GM19468 (cell line): ENCODE data around the gene RALGPS1.

Experiments used
- ATAC-seq: cut with Tn5 transposase; IDR thresholded peaks from one replicate; pipeline ENCODE4 v1.9.1; 2021; ENCODE audit warnings: mild to moderate bottlenecking, moderate library complexity, moderate number of reproducible peaks; ENCODE audit not compliant: unreplicated experiment; ENCODE audit errors: extremely low read depth

Gene RALGPS1

DNA sequence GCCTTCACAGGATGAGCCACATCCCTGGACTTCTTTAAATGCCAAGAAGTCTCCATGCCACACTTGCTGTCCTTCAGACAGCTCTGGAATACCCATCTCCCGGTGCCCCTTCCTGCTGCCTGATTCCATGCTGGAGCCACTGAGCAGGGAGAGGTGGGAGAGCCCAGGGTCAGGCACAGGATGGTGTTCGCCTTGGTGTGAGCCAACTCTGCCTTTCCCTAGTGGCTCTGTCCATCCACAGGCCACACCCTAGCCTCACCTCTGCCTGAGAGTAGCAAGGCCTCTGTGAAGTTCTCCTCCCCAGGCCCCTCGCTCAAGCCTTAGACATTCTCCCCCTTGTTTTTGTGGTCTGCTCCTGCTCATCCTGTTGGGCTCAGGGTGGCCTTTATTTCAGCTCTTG is 262.0 kb downstream of the RALGPS1 start:
- ATAC-seq: no peak

DNA sequence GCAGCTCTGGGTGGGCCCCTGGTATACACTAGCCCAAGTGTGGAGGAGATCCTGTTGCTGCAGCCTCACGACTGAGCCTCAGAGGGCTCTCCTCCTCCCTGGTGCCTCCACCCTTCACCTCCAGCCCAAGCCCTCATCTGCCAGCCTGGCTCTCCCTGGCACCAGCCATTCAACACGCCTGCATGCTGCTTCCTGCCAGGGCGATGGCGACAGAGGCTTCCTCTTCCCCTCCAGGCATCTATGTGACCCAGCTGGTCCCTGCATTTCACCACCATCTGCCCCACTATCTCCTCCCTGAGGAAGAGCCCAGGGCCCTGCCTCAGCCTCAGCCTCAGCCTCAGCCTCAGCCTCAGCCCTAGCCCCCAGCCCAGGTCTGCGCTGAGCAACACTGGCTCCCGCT is 262.6 kb downstream of the RALGPS1 start:
- no peak for ATAC-seq

DNA sequence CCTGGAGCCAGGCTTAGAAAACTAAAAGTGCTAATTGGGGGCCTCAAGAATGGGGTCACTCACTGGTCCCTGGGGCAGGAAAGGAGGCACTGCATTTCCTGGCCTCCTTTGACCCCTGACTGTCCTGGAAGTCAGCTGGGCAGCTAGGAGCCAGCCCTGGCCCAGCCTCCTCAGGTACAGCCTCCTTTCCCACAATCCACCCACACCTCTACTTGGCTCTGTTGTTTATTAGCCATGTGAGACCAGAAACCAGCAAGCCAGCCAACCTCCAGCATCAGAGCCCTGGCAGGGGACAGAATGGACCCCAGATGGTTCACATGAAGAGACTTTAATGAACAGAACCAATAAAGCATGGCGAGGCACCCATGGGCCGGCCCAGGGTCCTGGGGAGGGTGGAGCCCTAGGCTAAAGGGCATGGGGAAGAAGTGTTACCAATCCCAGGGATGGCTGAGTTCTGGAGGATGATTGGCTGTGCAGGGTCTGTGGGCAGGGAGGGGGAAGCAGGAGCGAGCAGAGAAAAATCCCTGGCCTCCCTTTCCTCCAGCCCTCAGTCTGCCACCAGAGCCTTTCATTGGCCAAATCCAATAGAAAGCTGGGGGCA is 263.2 kb downstream of the RALGPS1 start:
- no peak for ATAC-seq

DNA sequence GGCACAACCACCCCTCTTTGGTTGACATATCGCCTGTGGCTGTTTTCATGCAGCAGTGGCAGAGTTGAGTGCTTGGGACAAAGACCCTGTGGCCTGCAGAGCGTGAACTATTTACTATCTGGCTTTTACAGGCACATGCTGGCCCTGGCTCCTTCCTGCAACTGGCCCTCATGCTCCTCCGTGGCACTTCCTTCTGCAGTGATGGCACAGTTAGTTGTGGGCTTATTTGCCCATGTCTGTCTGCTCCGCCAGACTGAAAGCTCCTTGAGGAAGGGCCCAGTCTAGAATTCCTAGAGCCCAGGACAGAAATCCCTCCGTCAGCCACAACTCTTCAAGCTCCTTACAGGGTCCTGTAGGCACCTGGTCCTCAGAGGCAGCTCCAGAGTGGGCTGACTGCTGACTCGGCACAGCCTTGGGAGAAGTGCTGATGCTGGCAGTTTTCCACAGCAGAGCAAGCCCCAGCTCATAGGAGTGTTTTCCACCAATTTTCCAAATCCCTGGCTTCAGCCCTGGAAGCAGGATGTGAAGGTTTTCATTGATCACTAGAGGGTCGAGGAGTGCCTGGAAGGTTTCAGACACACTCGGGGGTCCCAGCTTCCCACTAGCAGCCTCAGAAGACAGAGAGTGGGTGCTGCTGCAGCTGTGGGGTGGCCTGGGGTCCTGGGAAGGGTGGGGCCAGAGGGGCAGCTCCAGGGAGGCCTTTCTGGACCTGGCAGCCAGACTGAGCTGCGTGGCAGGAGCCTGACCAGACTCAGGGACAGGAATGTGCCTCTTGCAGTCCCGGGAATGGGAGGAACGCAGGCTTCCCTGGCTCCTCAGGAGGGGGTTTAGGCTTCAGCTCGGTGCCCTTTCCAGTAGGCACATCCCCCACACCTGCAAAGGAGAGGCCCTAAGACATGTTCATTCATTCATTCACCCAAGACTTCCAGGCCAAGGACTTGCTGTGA is 264.4 kb downstream of the RALGPS1 start:
- no peak for ATAC-seq

- ATAC-seq: no peak
Observed at GRCh38 chr9:127179633-127180441, 265.3 kb downstream of the RALGPS1 start.

GRCh38 chr9:127180457-127181314 is 266.1 kb downstream of the RALGPS1 start:
- ATAC-seq: no peak

GRCh38 chr9:127181315-127181580 is 266.7 kb downstream of the RALGPS1 start:
- ATAC-seq: no peak

DNA sequence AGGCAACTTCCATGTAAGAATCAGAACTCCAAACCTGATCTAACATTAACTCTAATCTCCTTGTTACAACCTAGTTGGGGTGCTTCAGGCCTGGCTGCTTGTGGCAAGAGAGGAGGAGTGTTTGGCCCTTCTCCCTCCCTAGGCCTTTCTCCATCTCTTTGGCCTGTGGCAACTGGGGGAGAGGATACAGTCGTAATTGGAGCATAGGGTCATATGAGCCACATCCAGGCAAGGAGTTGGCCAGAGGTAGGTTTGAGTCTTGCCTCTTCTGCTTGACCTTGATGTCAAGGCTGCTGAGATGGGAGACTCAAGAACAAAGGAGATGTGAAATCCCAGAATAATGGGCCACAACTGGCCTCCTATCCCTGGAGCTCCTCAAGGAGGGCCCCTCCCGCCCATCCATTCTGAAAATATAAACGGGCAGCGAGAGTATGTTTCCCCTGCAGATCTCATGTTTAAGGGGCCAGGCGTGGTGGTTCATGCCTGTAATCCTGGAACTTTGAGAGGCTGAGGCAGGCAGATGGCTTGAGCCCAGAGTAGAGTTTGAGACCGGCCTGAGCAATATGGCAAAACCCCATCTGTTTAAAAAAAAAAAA is 267.1 kb downstream of the RALGPS1 start:
- ATAC-seq: no peak

DNA sequence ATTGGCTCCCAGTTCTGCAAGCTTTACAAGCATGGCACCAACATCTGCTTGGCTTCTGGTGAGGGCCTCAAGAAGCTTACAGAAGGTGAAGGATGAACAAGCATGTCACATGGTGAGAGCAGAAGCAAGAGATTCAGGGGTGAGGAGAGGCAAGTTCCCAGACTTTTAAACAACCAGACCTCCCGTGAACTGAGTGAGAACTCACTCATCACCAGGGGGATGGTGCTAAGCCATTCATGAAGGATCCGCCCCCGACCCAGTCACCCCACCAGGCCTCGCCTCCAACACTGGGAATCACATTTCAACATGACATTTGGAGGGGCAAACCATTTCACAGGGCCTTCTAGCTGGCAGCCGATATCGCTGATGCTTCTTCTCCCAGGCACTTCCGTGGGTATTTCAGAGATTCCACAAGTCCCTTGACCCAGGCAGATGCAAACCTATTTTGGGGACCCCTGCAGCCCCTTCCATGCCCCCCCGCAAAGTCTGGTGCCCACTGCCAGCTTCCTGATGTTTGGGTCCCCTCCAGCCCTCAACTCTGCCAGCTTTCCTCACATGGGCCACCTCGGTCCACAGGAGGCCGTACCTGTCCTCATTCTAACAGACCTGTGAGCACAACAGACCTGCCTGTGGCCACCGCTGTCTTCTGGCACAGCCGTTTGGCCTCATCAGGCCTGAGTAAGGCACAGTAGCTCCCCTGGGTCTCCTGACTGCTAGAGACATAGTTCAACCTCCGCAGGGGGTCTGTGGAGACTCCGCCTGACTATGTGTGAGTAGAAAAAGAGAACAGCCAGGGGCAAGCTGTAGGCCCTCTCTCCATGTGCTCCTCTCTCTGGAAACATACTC is 268.5 kb downstream of the RALGPS1 start:
- ATAC-seq: no peak

GRCh38 chr9:127183814-127184582 is 269.4 kb downstream of the RALGPS1 start:
- ATAC-seq: no peak

- ATAC-seq: no peak
Observed at GRCh38 chr9:127184641-127185040, 270.1 kb downstream of the RALGPS1 start.

DNA sequence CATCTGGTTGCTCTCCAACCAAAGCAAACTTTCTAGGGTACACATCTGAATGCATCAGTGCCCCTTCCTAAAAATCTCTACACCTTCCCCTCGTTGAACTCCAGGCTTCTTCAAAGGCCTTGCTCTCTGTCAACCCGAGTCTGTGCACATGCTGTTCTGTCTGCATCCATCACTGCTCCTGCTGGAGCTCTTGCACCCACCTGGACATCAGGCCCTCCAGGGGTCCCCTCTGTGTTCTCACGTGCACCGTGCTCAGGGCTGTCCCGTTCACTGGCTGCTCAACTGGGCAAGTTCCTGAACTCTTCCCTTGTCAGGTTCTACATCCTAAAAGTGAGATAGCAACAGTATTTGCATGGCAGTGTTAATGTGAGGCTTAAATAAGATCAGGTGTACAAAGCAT is 270.6 kb downstream of the RALGPS1 start:
- no peak for ATAC-seq

GRCh38 chr9:127185931-127186781 is 271.6 kb downstream of the RALGPS1 start:
- no peak for ATAC-seq

- no peak for ATAC-seq
Observed at GRCh38 chr9:127186806-127187205, 272.2 kb downstream of the RALGPS1 start.

GRCh38 chr9:127187231-127187956 is 272.8 kb downstream of the RALGPS1 start:
- no peak for ATAC-seq

DNA sequence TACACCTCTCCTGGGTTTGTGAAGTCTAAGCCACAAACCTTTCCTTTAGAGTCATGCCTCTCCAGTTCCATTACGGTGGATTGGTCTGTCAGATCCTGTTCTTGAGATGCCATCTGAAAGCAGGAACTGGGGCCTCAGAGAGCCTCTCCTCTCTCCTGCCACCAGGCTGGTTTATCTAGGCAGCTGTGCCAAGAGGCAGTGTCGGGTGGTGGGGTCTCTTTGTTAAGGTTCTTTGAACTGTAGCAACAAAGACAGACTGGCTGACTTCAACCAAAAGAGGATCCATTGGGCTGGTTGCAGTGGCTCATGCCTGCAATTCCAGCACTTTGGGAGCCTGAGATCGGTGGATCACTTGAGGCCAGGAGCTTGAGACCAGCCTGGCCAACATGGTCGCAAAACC is 273.8 kb downstream of the RALGPS1 start:
- ATAC-seq: no peak

DNA sequence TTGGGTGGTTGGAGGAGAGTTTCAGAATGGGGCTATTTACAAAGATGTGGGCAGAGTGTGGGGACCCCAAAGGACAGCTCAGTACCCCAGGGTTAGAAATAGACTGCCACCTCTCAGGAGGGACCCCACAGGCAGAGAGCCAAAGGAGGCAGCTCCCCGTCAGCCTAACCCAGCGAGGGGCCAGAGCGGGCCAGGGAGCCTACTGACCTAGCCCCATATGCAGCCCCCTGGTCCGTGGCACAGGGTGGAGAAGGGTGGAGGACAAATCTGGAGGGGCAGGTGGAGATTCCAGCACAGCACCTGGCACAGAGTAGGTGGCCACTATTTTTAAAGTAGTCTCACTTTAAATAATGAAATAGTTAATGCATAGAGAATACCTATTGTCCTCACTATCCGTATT is 275.0 kb downstream of the RALGPS1 start:
- no peak for ATAC-seq
